ENCODE results near the gene MT3. TPM values are rescaled to one million over a fixed set of nuclear protein-coding genes. Genes with fewer than 3 reads are reported as not detected.
A peak's percentile ranks its signal among the peaks of the same experiment; 100 is the strongest.

The MT3 gene
- total and polyA plus RNA-seq, 9 of the 15 experiments (the other 6 are each of a cell fraction or from before 2014, with no cell fraction given), result not detected

GRCh38 chr16:56576585-56577299, 12.6 kb upstream of the MT3 start:
- intact Hi-C loops (cut with micrococcal nuclease) (loop anchor here (1.0 to 10.0 kb wide), 4 partner anchors 62 to 292 kb away; no protein-coding TSS in a partner anchor), in situ Hi-C loops (cut with MboI) (loop anchor here (5.0 kb wide), 1 partner anchor 126 kb away; no protein-coding TSS in a partner anchor)
- peak; percentile 93 for FAIRE-seq
- no peak overlapping the region for H3K27ac ChIP-seq (ENCODE audit: extremely low read depth, low read depth, low read length)
- no peak overlapping the region for H2AFZ ChIP-seq (ENCODE audit: low read depth, low read length)
- 0% methylated on average over 8 of the region's 8 CpGs for WGBS (ENCODE audit: insufficient coverage, low coverage, missing lambda C conversion rate)
- no TSS peak for BruUV-seq (replicated peaks)
- no peaks in the 10 kb centered on the region for H4K20me1 ChIP-seq (replicated peaks; ENCODE audit: control insufficient read depth, insufficient read depth, low read length)
- DNase-seq (ENCODE audit: extremely low read depth in 1 of 4, low spot score in 3 of 4), result peak; percentile 77 to 86 (median 84)
- no peak overlapping the region for H3K9ac ChIP-seq (ENCODE audit: insufficient read depth in 1 of 2, low read depth in 2 of 2, low read length in 2 of 2)
- ATAC-seq, result peak; percentile 100
- POLR2A ChIA-PET, result interaction anchor here (0.7 to 1.1 kb wide), 2 partner anchors 11 to 1761 kb away, joined by 3 to 4 read pairs; no protein-coding TSS in a partner anchor
- H3K36me3 ChIP-seq (ENCODE audit: control insufficient read depth, insufficient read depth, low read length), result no peaks in the 10 kb centered on the region
- CTCF ChIA-PET (ENCODE audit: low intra/inter-chr PET ratio), result interaction anchor here (0.6 to 2.1 kb wide), 5 partner anchors 27 to 213 kb away, joined by 3 to 26 read pairs (median 3); no protein-coding TSS in a partner anchor
- H3K4me3 ChIP-seq, result no peak overlapping the region
- H3K4me1 ChIP-seq (replicated peaks in 1 of 2; ENCODE audit: control insufficient read depth in 2 of 2, insufficient read depth in 2 of 2, low read length in 2 of 2), result no peaks in the 10 kb centered on the region
- 0 out of 2 replicates have a peak, but pooled peaks cover 2% of the 10 kb centered on the region for H3K9me3 ChIP-seq (replicated peaks; ENCODE audit: control insufficient read depth, insufficient read depth, low read depth, low read length)
- no peaks in the 10 kb centered on the region for H3K79me2 ChIP-seq (ENCODE audit: control insufficient read depth, insufficient read depth, low read length)
- H3K27me3 ChIP-seq (ENCODE audit: control insufficient read depth in 2 of 2, insufficient read depth in 2 of 2, low read length in 2 of 2), result peaks cover 2 to 10% of the 10 kb centered on the region in 2 experiments; a peak in 4 of 5 replicates
- H3K9me1 ChIP-seq (ENCODE audit: control insufficient read depth, insufficient read depth, low read length), result no peaks in the 10 kb centered on the region
- H3K4me2 ChIP-seq (ENCODE audit: insufficient read depth, low read length), result no peak overlapping the region
- TF ChIP-seq ZEB2 (IDR thresholded peaks at IDR 0.05), result peak; percentile 74; the same call in 1 of the 2 replicates
- 0 out of 2 replicates have a peak, but pooled peaks have one; percentile 64 for TF ChIP-seq XRCC5 (IDR thresholded peaks at IDR 0.05; ENCODE audit: low read depth, low read length)
- peak; percentile 57 for TF ChIP-seq RB1 (IDR thresholded peaks at IDR 0.05; ENCODE audit: low read depth)
- peak in 1 of 2 experiments; percentile 51; a peak in 1 of 4 replicates for TF ChIP-seq NRF1 (conservative IDR thresholded peaks at IDR 0.05 in 1 of 2, IDR thresholded peaks at IDR 0.05 in 1 of 2)
- TF ChIP-seq, protein P1, sequence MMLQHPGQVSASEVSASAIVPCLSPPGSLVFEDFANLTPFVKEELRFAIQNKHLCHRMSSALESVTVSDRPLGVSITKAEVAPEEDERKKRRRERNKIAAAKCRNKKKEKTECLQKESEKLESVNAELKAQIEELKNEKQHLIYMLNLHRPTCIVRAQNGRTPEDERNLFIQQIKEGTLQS (IDR thresholded peaks at IDR 0.05), result no peak
- TF ChIP-seq, protein P1 (CRISPR knock-in tag; conservative IDR thresholded peaks at IDR 0.05), result no peak
- TF ChIP-seq NFE2 (IDR thresholded peaks at IDR 0.05; ENCODE audit: low read depth), result 0 out of 2 replicates have a peak, but pooled peaks have one; percentile 2
- TF ChIP-seq SRSF1 (IDR thresholded peaks at IDR 0.05; ENCODE audit: low read depth, low read length), result no peak
- TF ChIP-seq ASH1L (IDR thresholded peaks at IDR 0.05; ENCODE audit: borderline replicate concordance, low read depth, partially characterized antibody), result no peak
- peak; percentile 32; the same call in 1 of the 2 replicates for TF ChIP-seq CREM (IDR thresholded peaks at IDR 0.05; ENCODE audit: low read depth)
- no peak for TF ChIP-seq ELK1 (CRISPR knock-in tag; IDR thresholded peaks at IDR 0.05)
- no peak for TF ChIP-seq ZNF561 (CRISPR knock-in tag; conservative IDR thresholded peaks at IDR 0.05)
- no peak for TF ChIP-seq NBN (IDR thresholded peaks at IDR 0.05; ENCODE audit: low read depth)
- TF ChIP-seq, protein P2, sequence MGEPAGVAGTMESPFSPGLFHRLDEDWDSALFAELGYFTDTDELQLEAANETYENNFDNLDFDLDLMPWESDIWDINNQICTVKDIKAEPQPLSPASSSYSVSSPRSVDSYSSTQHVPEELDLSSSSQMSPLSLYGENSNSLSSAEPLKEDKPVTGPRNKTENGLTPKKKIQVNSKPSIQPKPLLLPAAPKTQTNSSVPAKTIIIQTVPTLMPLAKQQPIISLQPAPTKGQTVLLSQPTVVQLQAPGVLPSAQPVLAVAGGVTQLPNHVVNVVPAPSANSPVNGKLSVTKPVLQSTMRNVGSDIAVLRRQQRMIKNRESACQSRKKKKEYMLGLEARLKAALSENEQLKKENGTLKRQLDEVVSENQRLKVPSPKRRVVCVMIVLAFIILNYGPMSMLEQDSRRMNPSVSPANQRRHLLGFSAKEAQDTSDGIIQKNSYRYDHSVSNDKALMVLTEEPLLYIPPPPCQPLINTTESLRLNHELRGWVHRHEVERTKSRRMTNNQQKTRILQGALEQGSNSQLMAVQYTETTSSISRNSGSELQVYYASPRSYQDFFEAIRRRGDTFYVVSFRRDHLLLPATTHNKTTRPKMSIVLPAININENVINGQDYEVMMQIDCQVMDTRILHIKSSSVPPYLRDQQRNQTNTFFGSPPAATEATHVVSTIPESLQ (CRISPR knock-in tag; IDR thresholded peaks at IDR 0.05), result no peak
- TF ChIP-seq IRF9 (tag; IDR thresholded peaks at IDR 0.05), result no peak
- TF ChIP-seq SP2 (IDR thresholded peaks at IDR 0.05; ENCODE audit: extremely low read depth, low read depth, low read length, poor library complexity, severe bottlenecking), result no peak
- no peak for TF ChIP-seq HEY1 (CRISPR knock-in tag; IDR thresholded peaks at IDR 0.05; ENCODE audit: borderline replicate concordance)
